Neural cell (in vitro differentiated cells): ENCODE data around the gene PDK1.

Source experiments
- CTCF ChIP-seq: fragments of 450-650 bp; IDR thresholded peaks from 2 replicates; pipeline ENCODE4 v1.5.1; 2014; ENCODE audit warnings: antibody characterized with exemption, mild to moderate bottlenecking, moderate library complexity; ENCODE audit not compliant: poor library complexity, severe bottlenecking
- EZH2 ChIP-seq: fragments of 200-600, 300-800 bp; shearing (Covaris generic), sonication (generic); IDR thresholded peaks from 2 replicates; pipeline ENCODE4 v1.6.1; 2014; ENCODE audit warnings: antibody characterized with exemption, low read length, borderline replicate concordance, mild to moderate bottlenecking; ENCODE audit not compliant: insufficient read depth, poor library complexity, severe bottlenecking
- MXI1 ChIP-seq: fragments of 450-650 bp; conservative IDR thresholded peaks from 2 replicates; pipeline ENCODE4 v1.6.1; 2014; ENCODE audit warnings: antibody characterized with exemption, mild to moderate bottlenecking; ENCODE audit not compliant: poor library complexity, severe bottlenecking
- POLR2AphosphoS5 ChIP-seq: IDR thresholded peaks from 2 replicates; pipeline ENCODE4 v1.6.1; 2012
- RAD21 ChIP-seq: fragments of 450-650 bp; conservative IDR thresholded peaks from 2 replicates; pipeline ENCODE4 v1.6.1; 2014; ENCODE audit warnings: antibody characterized with exemption, mild to moderate bottlenecking, moderate library complexity
- REST ChIP-seq: IDR thresholded peaks from 2 replicates; pipeline ENCODE4 v1.6.1; 2012; ENCODE audit warnings: borderline replicate concordance
- SMC3 ChIP-seq: fragments of 450-650 bp; conservative IDR thresholded peaks from 2 replicates; pipeline ENCODE4 v1.6.1; 2014; ENCODE audit warnings: antibody characterized with exemption, mild to moderate bottlenecking, moderate library complexity; ENCODE audit not compliant: poor library complexity
- TAF1 ChIP-seq: IDR thresholded peaks from 2 replicates; pipeline ENCODE4 v1.6.1; 2012; ENCODE audit warnings: low read depth

- TF ChIP-seq CTCF (no peak), REST (no peak), EZH2 (no peak), POLR2AphosphoS5 (no peak), MXI1 (no peak), SMC3 (no peak), RAD21 (no peak), TAF1 (no peak)
Measured at GRCh38 chr2:172627181-172627580, 71.3 kb downstream of the PDK1 start.
